SK-N-SH treated with all-trans-retinoic acid at 6 μM for 48 hours (cell line): ENCODE measurements around the gene CLCA1.

Source experiments
- ARNTL ChIP-seq: fragments of 450-650 bp; formaldehyde crosslinking; IDR thresholded peaks from 2 replicates; pipeline ENCODE4 v1.5.0; 2020; ENCODE audit warnings: low read depth, mild to moderate bottlenecking, moderate library complexity, borderline replicate concordance
- CSRNP3 ChIP-seq: fragments of 250-450 bp; sonication (Bioruptor Pico); IDR thresholded peaks from 2 replicates; pipeline ENCODE4 v1.5.1; 2021; ENCODE audit warnings: mild to moderate bottlenecking, moderate library complexity
- OSR1 ChIP-seq: fragments of 250-450 bp; sonication (Bioruptor Pico); IDR thresholded peaks from 2 replicates; pipeline ENCODE4 v1.8.0; 2022; ENCODE audit warnings: moderate library complexity, mild to moderate bottlenecking, inconsistent platforms
- POU6F1 ChIP-seq: fragments of 250-450 bp; sonication (Bioruptor Pico); IDR thresholded peaks from 2 replicates; pipeline ENCODE4 v1.8.0; 2021; ENCODE audit warnings: low read depth, mild to moderate bottlenecking, moderate library complexity, borderline replicate concordance
- SNAI2 ChIP-seq: fragments of 250-450 bp; sonication (Bioruptor Pico); IDR thresholded peaks from 2 replicates; pipeline ENCODE4 v1.5.0; 2020; ENCODE audit warnings: mild to moderate bottlenecking, moderate library complexity
- ZC3H10 ChIP-seq: fragments of 250-450 bp; sonication (Bioruptor Pico); IDR thresholded peaks from 2 replicates; pipeline ENCODE4 v1.5.1; 2021; ENCODE audit warnings: mild to moderate bottlenecking, moderate library complexity
- ZFP3 ChIP-seq: fragments of 250-450 bp; sonication (Bioruptor Pico); IDR thresholded peaks from 2 replicates; pipeline ENCODE4 v1.5.0; 2020; ENCODE audit warnings: mild to moderate bottlenecking, moderate library complexity
- ZNF70 ChIP-seq: fragments of 450-650 bp; formaldehyde crosslinking; IDR thresholded peaks from 2 replicates; pipeline ENCODE4 v1.5.0; 2020; ENCODE audit warnings: mild to moderate bottlenecking, moderate library complexity
- TF ChIP-seq, protein P1 (sequence below): fragments of 250-450 bp; sonication (Bioruptor Pico); IDR thresholded peaks from 2 replicates; pipeline ENCODE4 v1.8.0; 2020; ENCODE audit warnings: mild to moderate bottlenecking, moderate library complexity, borderline replicate concordance

DNA sequence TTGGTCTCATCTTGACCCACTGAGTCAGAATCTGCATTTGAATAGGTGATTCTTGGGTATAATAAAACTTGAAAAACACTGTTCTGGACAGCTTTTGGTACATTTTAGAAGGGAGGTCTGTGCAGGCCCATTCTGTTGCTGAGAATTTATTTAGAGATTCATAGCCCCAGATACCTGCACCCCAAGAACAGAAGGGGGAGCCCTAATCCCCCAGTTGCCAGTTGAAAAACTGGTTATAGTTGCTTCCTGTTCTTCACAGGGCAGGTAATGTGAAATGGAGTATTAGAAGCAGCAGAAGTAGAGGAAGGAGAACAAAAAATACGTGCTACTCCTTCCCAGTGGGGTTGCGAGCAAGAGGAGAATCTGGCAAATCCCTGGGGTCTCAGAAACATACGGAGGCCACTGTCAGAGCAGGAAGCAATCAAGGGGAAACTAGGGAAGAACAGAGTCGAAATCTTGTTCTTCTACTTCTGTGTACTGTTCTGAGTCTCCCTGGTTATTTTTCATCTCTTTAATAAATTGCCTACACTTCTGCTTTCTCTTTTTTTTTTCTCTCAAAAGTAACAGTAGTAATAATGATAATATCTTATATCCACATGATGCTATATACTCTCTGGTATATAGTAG, 49.3 kb upstream of the CLCA1 start:
- TF ChIP-seq CSRNP3 (CRISPR knock-in tag) (no peak), ARNTL (CRISPR knock-in tag) (no peak), ZFP3 (CRISPR knock-in tag) (no peak), OSR1 (CRISPR knock-in tag) (no peak), SNAI2 (CRISPR knock-in tag) (no peak), POU6F1 (no peak), ZNF70 (CRISPR knock-in tag) (no peak), ZC3H10 (no peak)
- TF ChIP-seq, protein P1, sequence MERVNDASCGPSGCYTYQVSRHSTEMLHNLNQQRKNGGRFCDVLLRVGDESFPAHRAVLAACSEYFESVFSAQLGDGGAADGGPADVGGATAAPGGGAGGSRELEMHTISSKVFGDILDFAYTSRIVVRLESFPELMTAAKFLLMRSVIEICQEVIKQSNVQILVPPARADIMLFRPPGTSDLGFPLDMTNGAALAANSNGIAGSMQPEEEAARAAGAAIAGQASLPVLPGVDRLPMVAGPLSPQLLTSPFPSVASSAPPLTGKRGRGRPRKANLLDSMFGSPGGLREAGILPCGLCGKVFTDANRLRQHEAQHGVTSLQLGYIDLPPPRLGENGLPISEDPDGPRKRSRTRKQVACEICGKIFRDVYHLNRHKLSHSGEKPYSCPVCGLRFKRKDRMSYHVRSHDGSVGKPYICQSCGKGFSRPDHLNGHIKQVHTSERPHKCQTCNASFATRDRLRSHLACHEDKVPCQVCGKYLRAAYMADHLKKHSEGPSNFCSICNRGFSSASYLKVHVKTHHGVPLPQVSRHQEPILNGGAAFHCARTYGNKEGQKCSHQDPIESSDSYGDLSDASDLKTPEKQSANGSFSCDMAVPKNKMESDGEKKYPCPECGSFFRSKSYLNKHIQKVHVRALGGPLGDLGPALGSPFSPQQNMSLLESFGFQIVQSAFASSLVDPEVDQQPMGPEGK (CRISPR knock-in tag): no peak
